Measurements from ENCODE around the gene FMNL3.

Gene FMNL3

GRCh38 chr12:49636574-49636973, 70.6 kb downstream of the FMNL3 start:
- no peak for TF ChIP-seq CTCF (conservative IDR thresholded peaks at IDR 0.05; ENCODE audit: low read depth, low read length)
- no peak overlapping the region for H3K4me3 ChIP-seq (ENCODE audit: low read depth, low read length)
- no peak for DNase-seq (ENCODE audit: low read depth)

- no peak overlapping the region for H3K4me3 ChIP-seq (ENCODE audit: low read depth, low read length)
- DNase-seq (ENCODE audit: low read depth): no peak
- no peak for TF ChIP-seq CTCF (conservative IDR thresholded peaks at IDR 0.05; ENCODE audit: low read depth, low read length)
Observed at GRCh38 chr12:49635656-49636055, 71.5 kb downstream of the FMNL3 start.

GRCh38 chr12:49635036-49635435, 72.2 kb downstream of the FMNL3 start:
- TF ChIP-seq CTCF (conservative IDR thresholded peaks at IDR 0.05; ENCODE audit: low read depth, low read length): no peak
- DNase-seq (ENCODE audit: low read depth): no peak
- H3K4me3 ChIP-seq (ENCODE audit: low read depth, low read length): no peak overlapping the region

GRCh38 chr12:49633703-49634345, 73.4 kb downstream of the FMNL3 start:
- TF ChIP-seq CTCF (conservative IDR thresholded peaks at IDR 0.05; ENCODE audit: low read depth, low read length): no peak
- no peak overlapping the region for H3K4me3 ChIP-seq (ENCODE audit: low read depth, low read length)
- no peak for DNase-seq (ENCODE audit: low read depth)

- no peak for TF ChIP-seq CTCF (conservative IDR thresholded peaks at IDR 0.05; ENCODE audit: low read depth, low read length)
- DNase-seq (ENCODE audit: low read depth): no peak
Observed at GRCh38 chr12:49632986-49633702, 74.1 kb downstream of the FMNL3 start.

GRCh38 chr12:49632401-49632800, 74.8 kb downstream of the FMNL3 start:
- no peak overlapping the region for H3K4me3 ChIP-seq (ENCODE audit: low read depth, low read length)
- no peak for DNase-seq (ENCODE audit: low read depth)
- TF ChIP-seq CTCF (conservative IDR thresholded peaks at IDR 0.05; ENCODE audit: low read depth, low read length): no peak

More at GRCh38 chr12:49632986-49633702, 74.1 kb downstream of the FMNL3 start:
- no peak overlapping the region for H3K4me3 ChIP-seq (ENCODE audit: low read depth, low read length)
